ENCODE results near the gene TSTD1. TPM values are rescaled to one million over a fixed set of nuclear protein-coding genes. Genes with fewer than 3 reads are reported as not detected.
A peak's percentile ranks its signal among the peaks of the same experiment; 100 is the strongest.
"Not testable (repeated sequence)": the region's sequence is repeated elsewhere in the genome, so short reads cannot be mapped to it uniquely, and the experiment has no call there.

Gene TSTD1
- total RNA-seq, 1 donor from 2014 or later, result 70.2 TPM

DNA sequence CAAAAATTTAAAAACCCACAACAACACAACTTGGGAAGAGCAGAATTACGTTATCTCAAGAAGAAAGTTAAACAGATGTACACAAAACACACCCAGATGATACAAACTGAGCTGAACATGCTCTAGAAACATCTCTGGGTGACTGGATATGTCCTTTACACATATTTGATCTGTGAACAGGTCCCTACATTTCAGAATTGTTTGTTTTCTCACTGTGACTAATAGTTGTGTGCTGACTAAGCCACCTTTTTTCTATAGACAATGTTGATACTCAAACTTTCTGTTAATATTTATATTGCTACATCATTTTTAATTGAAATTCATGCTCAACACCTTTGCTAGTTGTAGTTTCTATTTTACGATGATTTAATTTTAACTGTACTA lies 16.8 kb downstream of the TSTD1 start:
- no peaks in the 10 kb centered on the region for H3K27me3 Mint-ChIP-seq
- TF ChIP-seq, protein P1, sequence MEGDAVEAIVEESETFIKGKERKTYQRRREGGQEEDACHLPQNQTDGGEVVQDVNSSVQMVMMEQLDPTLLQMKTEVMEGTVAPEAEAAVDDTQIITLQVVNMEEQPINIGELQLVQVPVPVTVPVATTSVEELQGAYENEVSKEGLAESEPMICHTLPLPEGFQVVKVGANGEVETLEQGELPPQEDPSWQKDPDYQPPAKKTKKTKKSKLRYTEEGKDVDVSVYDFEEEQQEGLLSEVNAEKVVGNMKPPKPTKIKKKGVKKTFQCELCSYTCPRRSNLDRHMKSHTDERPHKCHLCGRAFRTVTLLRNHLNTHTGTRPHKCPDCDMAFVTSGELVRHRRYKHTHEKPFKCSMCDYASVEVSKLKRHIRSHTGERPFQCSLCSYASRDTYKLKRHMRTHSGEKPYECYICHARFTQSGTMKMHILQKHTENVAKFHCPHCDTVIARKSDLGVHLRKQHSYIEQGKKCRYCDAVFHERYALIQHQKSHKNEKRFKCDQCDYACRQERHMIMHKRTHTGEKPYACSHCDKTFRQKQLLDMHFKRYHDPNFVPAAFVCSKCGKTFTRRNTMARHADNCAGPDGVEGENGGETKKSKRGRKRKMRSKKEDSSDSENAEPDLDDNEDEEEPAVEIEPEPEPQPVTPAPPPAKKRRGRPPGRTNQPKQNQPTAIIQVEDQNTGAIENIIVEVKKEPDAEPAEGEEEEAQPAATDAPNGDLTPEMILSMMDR (IDR thresholded peaks at IDR 0.05), result no peak
- peaks cover 30% of the 10 kb centered on the region for H3K4me1 Mint-ChIP-seq
- peaks cover 2% of the 10 kb centered on the region for H3K9me3 Mint-ChIP-seq
- DNase-seq, result no peak
- CTCF ChIA-PET, result interaction anchor here (2.1 to 2.9 kb wide), 2 partner anchors 18 to 25 kb away, joined by 9 to 17 read pairs; partner anchors contain the start of gene TSTD1
- POLR2A ChIA-PET, result interaction anchor here (1.5 to 2.7 kb wide), 4 partner anchors 17 to 132 kb away, joined by 4 to 63 read pairs (median 28); partner anchors contain the start of genes TSTD1, UFC1 and USF1
- H3K27ac Mint-ChIP-seq, result no peak overlapping the region
- ATAC-seq (ENCODE audit: low read depth), result no peak
- H3K36me3 Mint-ChIP-seq (ENCODE audit: low read depth), result peaks cover 3% of the 10 kb centered on the region
- peak overlapping the region; percentile 95 for H3K4me3 Mint-ChIP-seq
- intact Hi-C loops (cut with micrococcal nuclease), result loop anchor here (1.0 to 2.0 kb wide), 5 partner anchors 9 to 47 kb away; partner anchors contain the start of genes ARHGAP30 and USF1

DNA sequence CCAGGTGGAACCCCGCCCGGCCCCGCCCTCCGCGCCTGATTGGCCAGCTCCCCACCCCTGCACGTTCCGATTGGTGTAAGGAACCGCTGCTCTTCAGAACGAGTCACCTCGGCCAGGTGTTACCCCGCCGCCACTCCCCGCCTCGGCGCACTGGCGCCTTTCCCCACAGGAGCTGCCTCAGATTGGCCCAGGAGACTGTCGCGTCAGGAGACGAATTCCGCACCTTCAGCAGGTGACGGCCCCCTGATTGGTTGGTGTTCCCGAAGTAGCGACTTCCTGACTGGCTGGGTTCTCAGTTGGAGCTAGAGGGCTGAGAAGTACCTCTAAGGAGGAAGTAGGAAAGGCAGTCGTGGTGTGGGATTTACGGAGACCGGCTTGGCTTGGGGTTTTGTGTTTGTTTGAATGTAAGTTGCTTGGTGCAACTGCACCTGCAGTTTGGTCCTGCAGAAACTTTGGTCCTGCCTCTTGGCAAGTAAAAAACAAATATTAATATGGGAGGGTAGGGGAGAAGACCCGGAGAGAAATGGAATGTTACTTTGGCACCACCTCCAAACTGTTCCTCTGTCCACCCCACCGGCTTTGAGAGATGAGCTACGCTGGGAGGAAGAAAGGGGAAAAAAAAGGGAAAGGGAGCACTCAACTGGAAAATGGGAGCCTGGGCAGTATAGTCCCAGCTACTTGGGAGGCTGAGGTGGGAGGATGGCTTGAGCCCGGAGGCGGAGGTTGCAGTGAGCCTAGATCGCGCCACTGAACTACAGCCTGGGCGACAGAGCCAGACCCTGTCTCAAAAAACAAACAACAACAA lies 17.4 kb downstream of the TSTD1 start:
- H3K4me1 Mint-ChIP-seq, result peaks cover 27% of the 10 kb centered on the region
- ATAC-seq (ENCODE audit: low read depth), result peak; percentile 92
- H3K36me3 Mint-ChIP-seq (ENCODE audit: low read depth), result no peaks in the 10 kb centered on the region
- no peaks in the 10 kb centered on the region for H3K9me3 Mint-ChIP-seq
- no peaks in the 10 kb centered on the region for H3K27me3 Mint-ChIP-seq
- POLR2A ChIA-PET, result interaction anchor here (0.5 to 2.7 kb wide), 18 partner anchors 9 to 682 kb away, joined by 3 to 63 read pairs (median 4); partner anchors contain the start of genes ARHGAP30, NIT1, PFDN2 and TSTD1
- intact Hi-C loops (cut with micrococcal nuclease), result loop anchor here (1.0 to 2.0 kb wide), 5 partner anchors 8 to 47 kb away; partner anchors contain the start of genes ARHGAP30 and USF1
- peak overlapping the region; percentile 95 for H3K4me3 Mint-ChIP-seq
- CTCF ChIA-PET, result interaction anchor here (0.8 to 2.9 kb wide), 5 partner anchors 18 to 97 kb away, joined by 3 to 17 read pairs (median 9); partner anchors contain the start of genes KLHDC9, NIT1, PFDN2 and TSTD1
- TF ChIP-seq, protein P1 (IDR thresholded peaks at IDR 0.05), result no peak
- peak; percentile 74 for DNase-seq
- H3K27ac Mint-ChIP-seq, result peak overlapping the region; percentile 91

DNA sequence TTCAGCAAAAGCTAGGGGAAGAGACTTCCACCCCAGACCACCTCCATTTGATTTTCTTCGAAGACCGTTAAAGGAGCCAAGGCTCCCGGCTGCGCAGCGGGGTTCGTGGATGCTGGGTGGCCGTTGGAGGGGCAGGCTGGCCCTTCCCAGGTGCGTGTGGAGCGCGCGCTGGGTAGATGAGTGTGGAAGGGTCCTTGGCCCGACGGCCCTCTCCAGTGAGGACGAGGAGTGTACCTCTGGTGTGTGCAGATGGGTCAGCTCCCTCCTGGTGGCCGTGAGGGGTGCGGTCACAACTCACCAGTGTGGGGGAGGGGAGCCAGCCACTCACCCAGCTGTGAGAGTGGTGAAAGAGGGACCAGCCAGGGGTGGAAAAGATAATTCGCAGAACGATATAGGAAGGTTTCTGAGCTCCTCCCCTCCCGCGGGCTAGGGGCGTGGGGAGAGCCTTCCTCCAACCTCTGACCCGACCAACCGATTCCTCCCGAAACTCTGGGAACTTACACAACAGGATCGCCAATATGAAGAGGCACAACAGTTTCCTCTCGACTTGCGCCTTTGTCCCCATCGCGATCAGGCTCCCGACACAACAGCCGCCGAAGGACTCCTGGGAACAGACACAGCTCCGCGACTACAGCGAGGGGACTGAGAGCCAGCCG lies 18.1 kb downstream of the TSTD1 start, which contains the start of gene F11R:
F11R (minus strand) TSS at position 644 of the 656 bp plus-strand sequence; CDS start at position 565, 79 bp downstream.
- no peaks in the 10 kb centered on the region for H3K36me3 Mint-ChIP-seq (ENCODE audit: low read depth)
- TF ChIP-seq, protein P1 (IDR thresholded peaks at IDR 0.05), result no peak
- no peaks in the 10 kb centered on the region for H3K27me3 Mint-ChIP-seq
- ChIA-PET POLR2A (interaction anchor here (0.5 to 2.7 kb wide), 18 partner anchors 8 to 681 kb away, joined by 3 to 63 read pairs (median 4); partner anchors contain the start of genes ARHGAP30, NIT1, PFDN2 and TSTD1), CTCF (interaction anchor here (0.8 to 2.9 kb wide), 5 partner anchors 19 to 97 kb away, joined by 3 to 17 read pairs (median 9); partner anchors contain the start of genes KLHDC9, NIT1, PFDN2 and TSTD1)
- no peaks in the 10 kb centered on the region for H3K9me3 Mint-ChIP-seq
- ATAC-seq (ENCODE audit: low read depth) (peak; percentile 56), DNase-seq (no peak)
- peak within 1 kb of the TSS; percentile 91 for H3K27ac Mint-ChIP-seq
- intact Hi-C loops (cut with micrococcal nuclease), result loop anchor here (1.0 to 2.0 kb wide), 5 partner anchors 7 to 48 kb away; partner anchors contain the start of genes ARHGAP30 and USF1
- H3K4me3 Mint-ChIP-seq, result peak within 1 kb of the TSS; percentile 95
- H3K4me1 Mint-ChIP-seq, result peaks cover 27% of the 10 kb centered on the region

DNA sequence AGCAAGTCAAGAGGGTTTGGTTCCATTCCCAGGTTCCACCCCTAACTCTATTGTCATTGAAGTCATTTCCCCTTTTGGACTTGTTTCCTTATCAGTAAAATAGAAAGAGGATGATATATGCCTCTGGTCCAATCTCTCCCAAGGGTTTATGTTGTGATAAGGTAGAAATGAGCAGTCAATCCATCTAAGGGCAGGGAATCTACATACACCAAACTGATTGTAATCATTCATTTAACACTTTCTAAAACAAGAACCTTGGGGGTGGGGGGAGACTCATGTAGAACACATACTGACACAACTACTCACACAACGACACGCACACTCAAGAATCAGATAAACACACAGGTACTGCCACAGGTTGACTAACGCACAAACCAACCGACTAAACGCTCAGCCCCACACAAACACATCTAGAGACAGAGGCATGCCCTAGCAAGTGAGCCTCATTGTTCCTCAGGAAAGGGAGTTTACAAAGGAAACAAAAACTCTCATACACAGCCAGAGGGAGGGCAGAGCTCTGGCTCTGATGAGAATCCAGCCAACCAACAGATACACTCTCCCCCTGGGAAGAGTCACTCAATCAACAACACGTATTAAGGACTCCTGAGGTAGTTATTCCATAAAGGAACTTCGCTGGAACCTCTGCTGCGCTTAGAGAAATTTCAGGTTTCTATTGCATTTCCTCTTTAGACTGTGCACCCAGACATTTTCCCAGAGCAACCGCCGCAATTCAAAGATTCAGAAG lies 18.8 kb downstream of the TSTD1 start:
- intact Hi-C loops (cut with micrococcal nuclease), result loop anchor here (2.0 kb wide), 2 partner anchors 29 to 49 kb away; partner anchors contain the start of gene ARHGAP30
- H3K27ac Mint-ChIP-seq, result peak overlapping the region; percentile 91
- no peaks in the 10 kb centered on the region for H3K27me3 Mint-ChIP-seq
- TF ChIP-seq, protein P1 (IDR thresholded peaks at IDR 0.05), result no peak
- ATAC-seq (ENCODE audit: low read depth) (no peak), DNase-seq (no peak)
- peak overlapping the region; percentile 95 for H3K4me3 Mint-ChIP-seq
- H3K4me1 Mint-ChIP-seq, result peaks cover 27% of the 10 kb centered on the region
- CTCF ChIA-PET, result interaction anchor here (1.7 to 2.9 kb wide), 3 partner anchors 20 to 78 kb away, joined by 9 to 17 read pairs (median 10); partner anchors contain the start of genes KLHDC9 and TSTD1
- POLR2A ChIA-PET, result interaction anchor here (0.6 to 2.7 kb wide), 13 partner anchors 11 to 746 kb away, joined by 3 to 63 read pairs (median 7); partner anchors contain the start of genes ARHGAP30, NIT1, PFDN2 and TSTD1
- H3K9me3 Mint-ChIP-seq, result no peaks in the 10 kb centered on the region
- H3K36me3 Mint-ChIP-seq (ENCODE audit: low read depth), result no peaks in the 10 kb centered on the region

DNA sequence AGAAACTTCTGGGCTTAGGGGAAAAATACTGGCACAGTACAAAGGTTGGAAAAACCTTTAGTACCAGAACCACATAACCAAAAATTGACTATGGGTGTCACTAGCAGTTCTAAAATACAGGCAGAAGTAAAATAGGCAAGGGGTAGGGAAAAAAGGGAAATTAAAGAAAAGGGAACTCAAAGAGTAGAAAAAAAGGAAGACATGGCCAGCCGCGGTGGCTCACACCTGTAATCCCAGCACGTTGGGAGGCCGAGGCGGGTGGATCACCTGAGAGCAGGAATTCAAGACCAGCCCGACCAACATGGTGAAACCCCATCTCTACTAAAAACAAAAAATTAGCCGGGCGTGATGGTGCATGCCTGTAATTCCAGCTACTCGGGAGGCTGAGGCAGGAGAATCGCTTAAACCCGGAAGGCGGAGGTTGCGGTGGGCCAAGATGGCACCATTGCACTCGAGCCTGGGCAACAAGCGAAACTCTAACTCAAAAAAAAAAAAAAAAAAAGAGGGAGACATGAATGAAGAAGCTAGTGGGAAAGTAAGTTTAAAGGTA lies 19.6 kb downstream of the TSTD1 start:
- ChIA-PET CTCF (interaction anchor here (1.0 kb wide), 1 partner anchor 22 kb away, joined by 7 read pairs; no protein-coding TSS in a partner anchor), POLR2A (interaction anchor here (0.6 to 1.7 kb wide), 4 partner anchors 26 to 745 kb away, joined by 3 to 11 read pairs (median 4); partner anchors contain the start of genes ARHGAP30 and USF1)
- DNase-seq; H3K27ac Mint-ChIP-seq; H3K27me3 Mint-ChIP-seq; H3K36me3 Mint-ChIP-seq (ENCODE audit: low read depth); intact Hi-C loops (cut with micrococcal nuclease); H3K9me3 Mint-ChIP-seq; ATAC-seq (ENCODE audit: low read depth): not testable (repeated sequence)
- H3K4me1 Mint-ChIP-seq, result peaks cover 30% of the 10 kb centered on the region
- H3K4me3 Mint-ChIP-seq, result peak overlapping the region; percentile 95

Data from activated B cell treated with CpG ODN at 0.5 μM for 24 hours (primary cell).